ENCODE results near the gene SLC30A3.

DNA sequence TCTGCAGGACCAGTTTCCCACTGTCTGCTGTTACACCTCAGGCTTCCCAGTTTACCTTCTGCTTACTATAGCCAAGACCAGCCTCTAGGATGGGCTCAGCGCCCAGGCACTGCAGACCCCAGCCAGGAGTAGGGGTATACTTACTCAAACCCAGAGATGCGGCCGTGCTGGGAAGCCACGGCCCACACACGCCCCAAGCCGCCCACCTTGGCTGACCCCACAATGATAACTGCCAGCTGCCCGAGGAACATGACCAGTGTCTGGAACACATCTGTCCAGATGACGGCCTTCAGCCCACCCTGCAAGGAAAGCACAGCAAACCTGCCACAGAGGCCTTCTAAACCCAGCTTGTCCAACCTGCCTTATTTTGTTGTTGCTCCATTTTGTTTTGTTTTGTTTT is 57.6 kb downstream of the SLC30A3 start:
- no peak for TF ChIP-seq EZH2 (IDR thresholded peaks at IDR 0.05)
- TF ChIP-seq POLR2AphosphoS5 (IDR thresholded peaks at IDR 0.05; ENCODE audit: borderline replicate concordance, low read depth, low read length), result no peak
